ENCODE measurements around the gene PTK7.

DNA sequence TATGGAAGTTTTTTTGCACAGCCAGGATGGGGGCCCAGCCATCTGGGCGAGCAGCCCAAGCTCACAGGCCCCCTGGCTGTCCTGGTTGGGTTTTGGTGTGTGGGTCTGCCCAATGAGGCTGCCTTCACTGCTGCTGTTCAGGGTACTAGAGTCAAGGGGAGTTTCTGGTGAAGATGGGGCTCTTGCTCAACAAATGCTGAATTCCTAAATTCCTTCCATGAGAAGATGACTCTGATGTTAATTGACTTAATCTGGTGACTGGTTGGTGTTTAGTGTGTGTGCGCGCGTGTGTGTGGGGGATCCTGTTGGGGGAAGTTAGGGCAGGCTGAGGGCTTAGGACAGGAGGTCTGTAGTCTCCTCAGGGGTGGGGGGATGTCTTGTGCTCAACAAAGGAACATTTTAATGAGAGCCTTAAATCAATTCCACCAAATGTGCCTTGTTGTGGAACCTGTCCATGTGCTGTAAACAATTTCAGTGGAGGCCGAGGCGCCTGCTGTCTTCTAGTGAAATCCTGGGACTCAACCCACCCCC lies 1.9 kb downstream of the PTK7 start:
- TF ChIP-seq EZH2 (IDR thresholded peaks at IDR 0.05; ENCODE audit: borderline replicate concordance) (no peak), EZH2phosphoT487 (IDR thresholded peaks at IDR 0.05; ENCODE audit: low read depth, severe bottlenecking, unreplicated experiment) (no peak)
- TF ChIP-seq, protein P1, sequence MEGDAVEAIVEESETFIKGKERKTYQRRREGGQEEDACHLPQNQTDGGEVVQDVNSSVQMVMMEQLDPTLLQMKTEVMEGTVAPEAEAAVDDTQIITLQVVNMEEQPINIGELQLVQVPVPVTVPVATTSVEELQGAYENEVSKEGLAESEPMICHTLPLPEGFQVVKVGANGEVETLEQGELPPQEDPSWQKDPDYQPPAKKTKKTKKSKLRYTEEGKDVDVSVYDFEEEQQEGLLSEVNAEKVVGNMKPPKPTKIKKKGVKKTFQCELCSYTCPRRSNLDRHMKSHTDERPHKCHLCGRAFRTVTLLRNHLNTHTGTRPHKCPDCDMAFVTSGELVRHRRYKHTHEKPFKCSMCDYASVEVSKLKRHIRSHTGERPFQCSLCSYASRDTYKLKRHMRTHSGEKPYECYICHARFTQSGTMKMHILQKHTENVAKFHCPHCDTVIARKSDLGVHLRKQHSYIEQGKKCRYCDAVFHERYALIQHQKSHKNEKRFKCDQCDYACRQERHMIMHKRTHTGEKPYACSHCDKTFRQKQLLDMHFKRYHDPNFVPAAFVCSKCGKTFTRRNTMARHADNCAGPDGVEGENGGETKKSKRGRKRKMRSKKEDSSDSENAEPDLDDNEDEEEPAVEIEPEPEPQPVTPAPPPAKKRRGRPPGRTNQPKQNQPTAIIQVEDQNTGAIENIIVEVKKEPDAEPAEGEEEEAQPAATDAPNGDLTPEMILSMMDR (IDR thresholded peaks at IDR 0.05; ENCODE audit: poor library complexity) = no peak

All from hepatocyte (in vitro differentiated cells).